Epithelial cell of prostate (primary cell): ENCODE results near the gene MARK3.

Experiments used
- DNase-seq: peaks from one replicate; pipeline ENCODE4 v3.0.0-alpha.2; 2011; ENCODE audit warnings: low read depth, low spot score
- H3K27ac ChIP-seq: fragments of 450-650 bp; 2 replicates; pipeline ENCODE4 v1.5.1; 2017; ENCODE audit warnings: mild to moderate bottlenecking

MARK3 gene

GRCh38 chr14:103393070-103393469, 7.9 kb downstream of the MARK3 start:
- DNase-seq = no peak
- H3K27ac ChIP-seq = peak overlapping the region; percentile 24

- no peak for DNase-seq
Measured at GRCh38 chr14:103393676-103394626, 8.7 kb downstream of the MARK3 start.

DNA sequence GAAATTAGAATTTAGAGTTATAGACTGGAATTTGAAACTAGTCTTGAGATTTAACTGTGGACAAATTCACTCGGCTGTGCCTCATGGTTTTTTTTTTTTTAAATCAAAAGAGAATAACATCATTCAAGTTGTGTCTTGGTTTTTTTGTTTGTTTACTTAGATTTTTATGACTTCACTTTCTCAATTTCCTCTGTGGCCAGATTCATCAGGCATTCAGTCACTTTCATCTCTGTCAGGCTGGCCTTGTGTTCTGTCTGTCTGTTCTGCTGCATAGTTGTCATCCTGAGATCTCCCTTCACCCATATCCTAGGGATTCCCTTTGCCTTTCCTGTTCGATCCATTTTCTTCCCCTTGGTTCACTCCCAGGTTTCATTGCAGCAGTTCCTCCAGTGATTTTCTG, 10.0 kb downstream of the MARK3 start:
- DNase-seq = no peak
- no peak overlapping the region for H3K27ac ChIP-seq

More at GRCh38 chr14:103393676-103394626, 8.7 kb downstream of the MARK3 start:
- H3K27ac ChIP-seq = peak overlapping the region; percentile 24

DNA sequence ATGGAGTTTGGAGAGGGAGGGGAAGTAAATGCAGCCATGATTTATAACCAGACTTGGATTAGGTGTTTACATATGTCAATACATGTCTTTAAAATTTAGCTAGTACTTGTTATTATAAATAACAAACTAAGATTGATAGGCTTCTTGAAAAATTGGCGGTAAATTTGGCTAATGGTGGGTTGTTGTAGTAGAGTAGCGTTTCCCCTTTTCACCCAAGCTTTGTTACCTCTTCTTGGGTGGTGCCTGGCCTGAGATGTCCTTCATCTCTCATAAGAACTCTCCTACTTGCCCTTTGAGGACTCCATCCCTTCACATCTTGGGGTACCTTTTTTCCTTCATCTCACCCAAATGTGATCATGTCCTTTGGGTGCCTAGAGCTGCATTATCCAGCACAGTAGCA, 11.2 kb downstream of the MARK3 start:
- H3K27ac ChIP-seq = no peak overlapping the region
- no peak for DNase-seq

- H3K27ac ChIP-seq = peak overlapping the region; percentile 71
- DNase-seq = no peak
Measured at GRCh38 chr14:103398427-103399195, 13.4 kb downstream of the MARK3 start.

- peak overlapping the region; percentile 71 for H3K27ac ChIP-seq
- no peak for DNase-seq
Measured at GRCh38 chr14:103400537-103400936, 15.3 kb downstream of the MARK3 start.

GRCh38 chr14:103401223-103402214, 16.3 kb downstream of the MARK3 start:
- peak overlapping the region; percentile 71 for H3K27ac ChIP-seq
- no peak for DNase-seq

GRCh38 chr14:103402695-103403094, 17.5 kb downstream of the MARK3 start:
- H3K27ac ChIP-seq = peak overlapping the region; percentile 71
- no peak for DNase-seq

DNA sequence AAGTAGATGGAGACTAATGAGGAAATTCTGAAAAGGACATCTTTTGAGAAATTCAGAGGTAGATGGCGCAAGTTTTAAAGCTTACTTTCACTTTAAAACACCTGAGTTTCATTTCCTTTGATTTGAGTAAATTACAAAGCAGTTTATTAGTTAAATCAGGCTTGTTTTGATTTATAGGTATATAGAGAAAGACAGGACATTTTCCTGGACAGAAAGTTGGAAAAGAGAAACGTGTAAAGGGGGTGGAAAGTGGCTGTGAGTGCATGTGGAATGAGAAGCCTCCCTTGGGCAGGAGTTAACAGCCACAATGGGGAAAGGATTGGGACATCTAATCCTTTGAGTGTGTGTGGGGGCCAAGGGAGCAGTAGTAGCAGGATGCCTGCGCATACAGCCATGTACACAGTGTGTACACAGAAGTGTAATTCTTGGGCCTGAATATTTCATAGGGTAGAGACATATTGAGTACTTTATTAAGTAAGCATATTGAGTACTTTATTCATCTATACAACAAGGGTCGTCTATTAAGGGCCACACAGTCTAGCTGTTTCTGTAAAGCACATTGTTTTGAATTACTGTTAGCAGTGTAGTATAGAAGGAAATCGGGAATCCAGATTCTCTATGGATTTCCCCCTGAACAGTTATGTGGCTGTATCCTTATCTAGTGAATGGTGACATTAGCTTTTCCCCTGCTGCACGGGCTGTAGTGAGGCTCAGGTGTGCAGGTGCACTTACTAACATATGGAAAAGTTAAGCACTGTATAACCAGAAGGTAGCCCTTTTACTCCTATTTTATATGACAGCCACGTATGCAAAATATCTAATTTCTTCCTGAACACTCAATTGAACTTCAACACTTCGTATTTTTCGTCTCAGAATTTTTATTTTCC, 19.1 kb downstream of the MARK3 start:
- H3K27ac ChIP-seq = no peak overlapping the region

DNA sequence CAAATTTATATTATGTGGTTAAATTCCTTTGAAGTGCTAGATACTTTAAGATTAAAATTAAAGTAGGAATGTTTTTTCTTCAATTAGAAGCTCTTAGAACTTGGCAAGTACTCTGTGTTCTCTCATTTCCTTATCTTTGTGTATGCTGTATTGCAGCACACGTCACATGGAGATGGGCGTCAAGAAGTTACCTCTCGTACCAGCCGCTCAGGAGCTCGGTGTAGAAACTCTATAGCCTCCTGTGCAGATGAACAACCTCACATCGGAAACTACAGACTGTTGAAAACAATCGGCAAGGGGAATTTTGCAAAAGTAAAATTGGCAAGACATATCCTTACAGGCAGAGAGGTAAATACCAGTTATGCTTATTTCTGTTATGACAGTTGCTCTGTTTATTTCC, 19.7 kb downstream of the MARK3 start:
- DNase-seq = no peak
- no peak overlapping the region for H3K27ac ChIP-seq

More for the DNA sequence above, 19.1 kb downstream of the MARK3 start:
- no peak for DNase-seq

DNA sequence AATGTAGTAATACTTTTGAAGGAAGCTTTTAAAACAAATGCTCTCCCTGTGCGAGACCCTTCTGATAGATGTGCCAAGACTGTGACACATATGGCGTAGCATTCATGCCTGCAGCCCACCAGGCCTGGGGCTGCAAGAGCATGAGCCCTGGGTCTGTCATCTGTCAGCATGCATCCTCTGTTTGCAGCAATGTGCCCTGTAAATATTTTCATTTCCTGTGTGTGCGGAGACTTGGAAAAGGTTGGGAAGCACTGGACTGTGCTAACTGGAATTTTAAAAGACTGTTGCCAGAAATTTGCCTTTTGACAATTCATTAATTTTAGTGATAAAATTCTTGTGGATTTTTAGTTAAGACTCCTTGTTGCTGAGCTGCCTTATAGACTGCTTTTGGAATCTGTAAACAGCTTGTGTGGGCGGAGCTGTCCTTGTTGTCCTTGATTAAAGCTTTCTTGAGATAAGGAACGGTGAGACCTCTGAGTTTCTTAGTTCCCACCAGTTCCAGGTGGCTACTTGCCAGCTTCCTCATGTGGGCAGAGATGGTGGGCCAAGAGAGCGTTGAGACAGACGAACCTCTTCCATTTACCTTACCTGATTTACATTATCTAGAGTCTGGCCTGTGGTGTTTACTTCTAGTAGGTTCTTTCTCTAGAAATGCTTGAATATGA, 23.4 kb downstream of the MARK3 start:
- no peak for DNase-seq
- no peak overlapping the region for H3K27ac ChIP-seq

DNA sequence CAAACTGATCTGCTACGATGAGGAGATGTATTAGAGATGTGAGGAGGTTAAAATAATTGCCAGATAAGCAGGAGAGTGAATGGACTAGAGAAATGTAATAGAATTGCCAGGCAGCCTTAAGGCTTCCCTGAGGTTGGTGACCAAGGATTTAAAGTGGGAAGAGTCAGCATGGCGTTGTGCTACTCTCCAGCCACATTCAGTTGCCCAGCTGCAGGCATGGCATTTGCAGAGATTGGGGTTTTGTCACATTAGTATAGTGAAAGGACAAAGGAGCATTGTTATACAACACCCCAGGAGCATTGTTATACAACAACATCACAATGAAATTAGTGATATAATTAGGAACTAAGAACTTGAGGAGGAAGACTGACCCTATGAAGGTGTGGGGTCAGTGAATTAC, 31.7 kb downstream of the MARK3 start:
- no peak for DNase-seq
- peak overlapping the region; percentile 25 for H3K27ac ChIP-seq

GRCh38 chr14:103418481-103418818, 33.2 kb downstream of the MARK3 start:
- no peak for DNase-seq

GRCh38 chr14:103421556-103421955, 36.3 kb downstream of the MARK3 start:
- DNase-seq = no peak
- no peak overlapping the region for H3K27ac ChIP-seq

More at GRCh38 chr14:103418481-103418818, 33.2 kb downstream of the MARK3 start:
- peak overlapping the region; percentile 25 for H3K27ac ChIP-seq

- H3K27ac ChIP-seq = no peak overlapping the region
- no peak for DNase-seq
Measured at GRCh38 chr14:103423050-103423461, 37.8 kb downstream of the MARK3 start.

DNA sequence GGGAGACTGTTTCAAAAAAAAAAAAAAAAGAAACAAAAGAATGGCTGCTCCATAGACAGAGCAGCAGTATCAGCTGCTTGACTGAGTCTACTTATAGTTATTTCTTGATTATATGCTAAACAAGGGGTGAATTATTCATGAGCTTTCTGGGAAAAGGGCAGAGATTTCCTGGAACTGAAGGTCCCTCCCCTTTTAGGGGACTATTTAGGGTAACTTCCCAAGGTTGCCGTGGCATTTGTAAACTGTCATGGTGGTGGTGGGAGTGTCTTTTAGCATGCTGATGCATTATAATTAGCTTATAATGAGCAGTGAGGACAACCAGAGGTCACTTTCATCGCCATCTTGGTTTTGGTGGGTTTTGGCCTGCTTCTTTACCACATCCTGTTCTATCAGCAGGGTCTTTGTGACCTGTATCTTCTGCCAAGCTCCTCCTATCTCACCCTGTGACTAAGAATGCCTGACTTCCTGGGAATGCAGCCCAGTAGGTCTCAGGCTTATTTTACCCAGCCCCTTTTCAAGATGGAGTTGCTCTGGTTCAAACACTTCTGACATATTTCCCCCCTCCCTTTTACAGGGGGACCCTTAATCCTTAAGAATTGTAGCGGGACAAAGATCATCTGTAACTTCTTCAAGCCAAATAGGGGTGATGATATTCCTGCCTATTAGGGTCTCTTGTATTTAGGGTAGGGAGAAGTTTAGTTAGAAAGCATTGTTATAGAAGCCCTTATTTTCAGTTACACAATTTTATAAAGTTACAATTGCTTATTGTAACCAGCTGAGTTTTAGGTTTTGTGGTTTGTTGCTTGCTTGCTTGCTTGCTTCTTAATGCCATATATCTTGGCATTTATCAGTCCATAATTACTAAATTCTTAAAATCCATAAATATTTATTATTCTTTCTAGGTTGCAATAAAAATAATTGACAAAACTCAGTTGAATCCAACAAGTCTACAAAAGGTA, 42.5 kb downstream of the MARK3 start:
- no peak overlapping the region for H3K27ac ChIP-seq
- no peak for DNase-seq
